Lung microvascular endothelial cell (primary cell): ENCODE data around the gene NPEPL1. TPM values are rescaled to one million over a fixed set of nuclear protein-coding genes. Genes with fewer than 3 reads are reported as not detected.
"Not testable (repeated sequence)": the region's sequence is repeated elsewhere in the genome, so short reads cannot be mapped to it uniquely, and the experiment has no call there.

Experiments
- DNase-seq, 2 donors: peaks; one replicate each; pipeline versions ENCODE4 v3.0.0 to v3.0.0-alpha.2; 2010; ENCODE audit warnings: low read depth in 2 of 2
- total RNA-seq: library from RNA; depleted of rRNA; stranded (reverse); fragments of >200 nt; gene quantifications from 2 replicates; pipeline ENCODE4 v1.2.1, GENCODE V29; 2014

NPEPL1 gene
- total RNA-seq, 1 donor from 2014 or later, result 19.2 TPM

- DNase-seq, result no peak
Measured at GRCh38 chr20:58740356-58741308, 48.0 kb downstream of the NPEPL1 start.

GRCh38 chr20:58741384-58741783, 48.8 kb downstream of the NPEPL1 start:
- no peak for DNase-seq

GRCh38 chr20:58742668-58743566, 50.3 kb downstream of the NPEPL1 start:
- DNase-seq, result no peak

GRCh38 chr20:58743929-58744534, 51.4 kb downstream of the NPEPL1 start:
- no peak for DNase-seq

- DNase-seq, result no peak
Measured at GRCh38 chr20:58744836-58745235, 52.2 kb downstream of the NPEPL1 start.

DNA sequence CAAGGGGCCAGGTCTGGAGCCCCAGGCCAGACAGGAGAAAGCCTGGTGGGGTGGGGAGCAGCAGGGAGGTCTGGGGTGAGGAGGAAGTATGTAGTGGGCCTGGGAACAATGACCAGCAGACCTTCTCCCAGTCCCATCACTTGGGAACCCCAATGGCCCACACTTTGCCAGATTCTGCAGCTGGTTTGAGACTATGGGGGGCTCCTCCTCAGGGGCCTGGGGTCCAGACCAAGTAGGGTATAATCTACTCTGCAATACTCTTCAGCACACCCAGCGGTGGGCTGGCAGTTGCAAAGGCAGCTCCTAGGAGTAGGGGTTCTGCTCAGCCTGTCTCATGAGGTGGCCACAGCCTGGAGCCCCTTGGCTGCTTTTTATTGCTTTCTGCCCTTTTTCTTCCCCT, 52.8 kb downstream of the NPEPL1 start:
- DNase-seq, result no peak

DNA sequence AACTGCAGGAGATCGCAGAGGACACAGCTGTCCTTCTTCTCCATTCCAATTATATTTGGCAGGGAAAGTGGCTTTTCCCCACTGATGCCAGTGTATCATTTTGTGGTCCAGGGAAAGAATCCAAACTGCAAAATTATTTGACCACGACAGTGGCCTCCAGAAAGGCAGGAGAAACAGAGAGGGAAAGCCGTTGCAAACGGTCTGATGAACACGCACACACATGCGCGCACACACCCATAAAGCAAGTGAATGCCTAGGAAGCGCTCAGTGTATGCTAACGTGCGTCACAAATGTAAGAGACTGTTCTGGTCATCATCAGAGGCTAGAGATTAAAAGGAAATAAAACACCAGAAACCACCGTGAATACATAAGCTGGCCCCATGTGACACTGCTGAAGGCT, 54.0 kb downstream of the NPEPL1 start:
- no peak for DNase-seq

DNA sequence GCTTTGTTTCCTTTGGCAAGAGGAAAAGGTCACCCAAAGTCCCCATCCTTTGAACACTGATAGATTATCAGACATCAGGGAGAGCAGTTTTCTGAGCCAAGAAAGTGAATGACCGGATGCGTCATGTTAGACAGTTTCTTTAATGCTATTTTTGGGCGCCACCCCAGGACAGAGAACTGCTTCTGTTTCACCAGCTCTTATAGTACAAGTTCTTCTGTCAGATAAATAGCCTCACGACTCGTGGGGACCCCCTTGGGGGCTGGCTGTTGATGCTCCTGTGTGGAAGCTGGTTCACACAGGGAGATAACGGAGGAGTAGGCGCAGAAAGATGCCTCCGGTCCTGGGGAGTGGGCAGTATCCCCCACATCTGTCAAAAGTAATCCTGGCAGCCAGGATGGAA, 54.6 kb downstream of the NPEPL1 start:
- no peak for DNase-seq

- DNase-seq, result no peak
Measured at GRCh38 chr20:58748618-58749017, 56.0 kb downstream of the NPEPL1 start.

DNA sequence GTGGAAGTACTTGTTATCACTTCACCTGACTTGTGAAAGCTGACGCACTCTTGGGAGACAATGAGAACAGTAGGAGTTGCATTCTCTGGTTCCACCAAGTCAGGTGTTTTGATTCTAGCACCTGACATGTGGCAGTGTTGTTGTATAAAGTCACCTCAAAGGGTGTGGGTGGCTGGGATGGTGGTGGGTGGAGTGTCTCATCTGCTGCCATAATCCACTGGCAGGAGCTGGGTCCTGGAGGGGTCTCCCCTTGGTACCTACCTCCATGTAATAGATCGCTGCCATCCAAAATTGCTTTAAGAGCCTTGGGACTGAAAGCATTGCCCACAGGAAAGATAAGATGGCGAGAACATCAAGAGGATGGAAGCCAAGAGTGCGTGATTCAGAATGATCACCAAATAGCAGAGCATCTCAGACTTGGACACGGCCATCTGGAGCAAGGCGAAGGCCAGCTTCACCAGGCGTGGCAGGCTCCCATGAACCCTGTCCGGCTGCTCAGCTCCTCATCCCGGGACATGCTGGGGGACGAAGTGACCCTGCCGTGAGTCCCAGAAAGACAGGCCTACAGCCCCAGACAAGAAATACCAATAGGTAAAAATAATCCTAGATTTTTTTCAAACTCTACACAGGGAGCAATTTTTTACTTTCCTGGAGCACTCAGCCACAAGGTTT, 56.6 kb downstream of the NPEPL1 start:
- DNase-seq, result no peak

GRCh38 chr20:58749979-58750378, 57.4 kb downstream of the NPEPL1 start:
- no peak for DNase-seq

- DNase-seq, result not testable (repeated sequence)
Measured at GRCh38 chr20:58750706-58751105, 58.1 kb downstream of the NPEPL1 start.

- no peak for DNase-seq
Measured at GRCh38 chr20:58751979-58752378, 59.4 kb downstream of the NPEPL1 start.

- DNase-seq, result no peak
Measured at GRCh38 chr20:58752565-58752964, 60.0 kb downstream of the NPEPL1 start.

DNA sequence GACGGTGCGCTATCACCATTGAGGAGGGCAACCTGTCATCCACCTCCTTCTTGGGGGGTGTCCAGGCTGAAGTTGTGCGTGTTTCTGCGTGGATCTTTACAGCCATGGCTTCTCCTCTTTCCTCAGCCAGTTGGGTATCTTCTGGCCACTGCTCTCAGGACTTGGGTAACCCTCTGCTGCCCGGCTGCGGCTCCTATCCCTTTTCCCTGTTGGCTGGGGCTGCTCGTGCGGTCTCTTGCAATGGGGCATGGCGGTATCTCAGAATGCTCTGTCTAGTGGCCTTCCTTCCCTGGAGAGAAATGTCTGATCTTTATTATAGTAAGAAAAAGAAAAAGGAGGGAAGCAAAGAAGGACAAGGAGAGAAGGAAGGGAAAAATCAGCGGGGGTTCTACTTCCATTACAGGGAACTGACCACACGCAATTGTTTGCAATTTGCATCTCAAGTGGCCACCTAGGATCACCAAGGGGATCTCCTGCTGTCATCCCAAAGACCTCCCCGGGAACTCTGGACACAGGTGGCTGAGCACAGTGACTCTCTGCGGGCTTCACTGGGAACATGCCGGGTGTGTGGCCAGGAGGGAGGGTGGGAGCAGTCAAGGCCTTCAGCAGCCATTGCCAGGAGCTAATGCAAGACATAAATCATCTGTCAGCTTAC, 60.8 kb downstream of the NPEPL1 start:
- no peak for DNase-seq

GRCh38 chr20:58753922-58754551, 61.4 kb downstream of the NPEPL1 start:
- DNase-seq, result no peak

GRCh38 chr20:58754584-58754983, 62.0 kb downstream of the NPEPL1 start:
- no peak for DNase-seq

- no peak for DNase-seq
Measured at GRCh38 chr20:58755062-58755697, 62.6 kb downstream of the NPEPL1 start.

DNA sequence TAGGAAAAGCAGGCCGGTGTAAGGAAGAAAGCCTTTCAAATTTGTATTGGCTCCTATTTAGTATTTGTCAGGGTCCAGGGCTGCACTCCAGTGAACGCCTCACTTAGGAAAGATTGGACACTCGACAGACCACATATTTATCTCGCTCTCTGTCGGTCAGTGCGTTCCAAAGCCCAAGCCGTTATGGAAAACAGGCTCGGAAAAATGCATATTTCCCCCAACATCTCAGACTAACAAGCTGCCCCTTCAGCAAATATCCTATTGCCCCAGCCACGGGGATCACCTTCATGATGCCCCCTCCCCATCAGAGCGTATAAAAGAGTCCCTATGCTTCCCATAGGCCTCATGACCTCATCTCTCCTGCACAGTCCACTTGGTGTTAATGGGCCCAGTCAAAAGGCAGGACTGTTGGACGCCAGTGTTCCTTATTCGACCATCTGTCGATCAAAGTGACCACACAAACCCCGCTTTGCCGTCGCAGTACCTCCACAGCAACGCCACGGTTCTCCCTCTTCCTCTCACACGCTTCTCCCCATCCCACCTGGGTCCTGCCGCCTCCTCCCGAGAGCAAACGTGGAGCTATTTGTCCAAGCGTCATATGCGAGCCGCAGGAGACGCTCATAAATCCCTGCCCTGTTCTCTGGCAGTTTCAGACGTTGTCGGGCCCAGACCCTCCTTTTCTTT, 63.3 kb downstream of the NPEPL1 start:
- DNase-seq, result no peak
